ENCODE measurements around the gene IFIH1.

The IFIH1 gene

DNA sequence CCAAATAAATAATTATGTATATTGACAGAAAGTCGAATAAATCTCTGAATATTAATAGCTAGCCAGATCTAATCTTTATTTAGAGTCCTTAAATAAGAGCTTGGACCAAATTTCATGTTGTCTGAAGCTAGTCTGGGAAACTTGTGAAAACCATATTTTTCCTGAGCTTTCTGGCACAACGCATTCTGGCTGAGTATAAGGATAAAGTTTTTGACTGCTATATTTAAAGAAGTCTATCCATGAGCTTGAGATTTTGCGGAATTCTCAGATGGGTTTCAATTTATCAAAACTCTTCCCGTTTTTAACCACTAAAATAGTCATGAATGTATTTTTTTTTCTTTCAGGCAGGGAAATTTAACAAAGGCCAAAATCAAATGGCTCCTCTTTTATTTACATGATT, 99.1 kb downstream of the IFIH1 start:
- DNase-seq (ENCODE audit: low read depth, low spot score) = no peak

DNA sequence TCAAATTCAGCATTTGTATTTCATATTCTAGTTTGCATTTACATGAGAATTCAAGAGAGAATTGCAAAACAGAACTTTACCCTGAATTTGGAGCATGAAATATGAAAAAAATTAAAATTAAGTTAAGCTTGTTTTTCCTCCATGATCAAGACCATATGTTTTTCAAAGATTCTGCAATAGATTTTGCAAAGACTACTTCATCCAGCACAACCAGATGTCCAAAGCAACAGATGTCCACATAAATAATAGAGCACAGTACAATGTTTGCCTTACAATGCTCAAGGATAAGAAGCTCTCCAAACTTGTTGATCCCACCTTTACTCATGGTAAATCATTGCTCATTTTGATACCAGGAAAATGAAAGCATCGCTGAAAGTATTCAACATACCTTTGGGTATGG, 100.9 kb downstream of the IFIH1 start:
- DNase-seq (ENCODE audit: low read depth, low spot score) = no peak
